Stimulated activated naive B cell treated with anti-CD40 and anti-IgM and Interleukin-4, amounts not matched to agents 10 μg/mL and 1 μg/mL and 100 μg/mL, for 72 hours (primary cell): ENCODE measurements around the gene AKAP13.

ENCODE experiments used
- ATAC-seq, 2 donors: fragments of 150-1000 bp; cut with Tn5 transposase; replicated peaks; 2 replicates each; pipeline ENCODE4 v1.10.0; 2021; ENCODE audit warnings: moderate library complexity in 1 of 2
- DNase-seq: peaks from one replicate; pipeline ENCODE4 v3.0.0; 2021
- H3K27ac Mint-ChIP-seq: one replicate; pipeline ENCODE4 v1.8.0; 2022; ENCODE audit warnings: mild to moderate bottlenecking, mixed read lengths
- H3K27me3 Mint-ChIP-seq, 2 donors: one replicate each; pipeline ENCODE4 v1.8.0; 2022; ENCODE audit warnings: mixed read lengths in 2 of 2
- H3K36me3 Mint-ChIP-seq, 2 donors: one replicate each; pipeline ENCODE4 v1.8.0; 2022; ENCODE audit warnings: mixed read lengths in 2 of 2, mild to moderate bottlenecking in 1 of 2
- H3K4me1 Mint-ChIP-seq, 2 donors: one replicate each; pipeline ENCODE4 v1.8.0; 2022; ENCODE audit warnings: mixed read lengths in 2 of 2, mild to moderate bottlenecking in 1 of 2
- H3K4me3 Mint-ChIP-seq, 2 donors: one replicate each; pipeline ENCODE4 v1.8.0; 2022; ENCODE audit warnings: mild to moderate bottlenecking in 2 of 2, mixed read lengths in 2 of 2, moderate library complexity in 1 of 2
- H3K9me3 Mint-ChIP-seq, 2 donors: one replicate each; pipeline ENCODE4 v1.8.0; 2022; ENCODE audit warnings: mixed read lengths in 2 of 2, mild to moderate bottlenecking in 1 of 2

Gene AKAP13

DNA sequence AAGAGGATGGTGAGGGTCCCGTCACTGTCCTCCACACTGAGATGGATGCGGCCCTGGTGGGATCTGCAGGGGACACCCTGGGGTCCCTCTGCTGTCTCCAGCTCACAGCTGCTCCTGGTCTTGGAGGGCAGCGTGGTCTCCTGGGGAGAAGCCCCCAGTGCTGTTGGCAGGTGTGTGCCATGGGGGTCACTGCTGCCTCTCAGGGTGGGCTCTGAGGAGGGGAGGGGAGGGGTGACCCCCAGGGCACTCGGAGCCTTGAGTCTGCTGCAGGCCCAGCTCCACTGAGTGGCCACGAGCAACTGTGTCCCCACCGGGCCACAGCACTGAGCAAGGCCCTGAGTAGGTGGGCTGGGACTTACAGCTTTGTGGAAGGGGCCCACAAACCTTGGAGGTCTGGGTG is 379.6 kb downstream of the AKAP13 start:
- DNase-seq (no peak), ATAC-seq (no peak)
- peaks cover 0 to 8% of the 10 kb centered on the region in 2 donors for H3K36me3 Mint-ChIP-seq
- H3K4me1 Mint-ChIP-seq, result peaks cover 7 to 8% of the 10 kb centered on the region in 2 donors
- H3K27ac Mint-ChIP-seq, result no peak overlapping the region
- no peak overlapping the region for H3K4me3 Mint-ChIP-seq
- no peaks in the 10 kb centered on the region for H3K27me3 Mint-ChIP-seq
- H3K9me3 Mint-ChIP-seq, result no peaks in the 10 kb centered on the region

DNA sequence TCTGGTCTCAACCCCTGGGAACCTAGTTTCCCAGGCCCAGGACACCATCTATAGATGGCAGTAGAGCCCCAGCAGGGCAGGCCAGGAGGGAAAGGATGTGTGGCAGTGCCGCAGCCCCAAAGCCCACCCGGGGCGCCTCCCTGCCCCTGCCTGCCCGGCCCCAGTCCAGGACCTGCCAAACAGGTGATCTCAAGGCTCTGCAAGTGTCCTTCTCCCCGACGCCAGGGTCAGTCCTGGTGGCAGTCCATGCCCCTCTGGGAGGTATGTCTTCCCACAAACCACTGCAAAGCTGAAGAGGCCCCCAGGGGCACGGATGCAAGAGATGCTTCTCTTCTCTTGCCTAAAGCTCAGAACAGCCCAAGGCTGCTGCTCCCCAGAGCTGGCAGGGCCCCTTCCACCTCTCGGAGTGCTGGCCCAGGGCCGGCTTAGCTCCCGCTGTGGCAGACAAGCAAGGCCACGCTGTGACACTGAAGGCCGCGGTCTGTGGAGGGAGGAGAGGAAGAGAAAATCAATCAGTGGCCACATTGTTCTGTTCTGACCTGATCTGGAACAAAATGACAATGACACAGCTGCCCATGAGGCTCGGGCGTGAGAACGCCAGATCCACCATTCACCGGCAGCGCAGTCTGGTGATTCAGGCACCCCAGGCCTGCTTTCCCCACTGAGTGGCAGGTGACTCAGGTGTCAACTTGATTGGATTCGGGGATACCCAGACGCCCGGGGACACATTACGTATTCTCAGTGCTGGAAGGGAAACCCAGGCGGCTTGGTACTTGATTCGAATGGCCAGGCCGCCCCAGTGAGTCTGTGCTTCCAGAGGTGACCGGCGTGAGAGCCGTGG is 380.3 kb downstream of the AKAP13 start:
- DNase-seq (no peak), ATAC-seq (no peak)
- no peaks in the 10 kb centered on the region for H3K27me3 Mint-ChIP-seq
- no peak overlapping the region for H3K4me3 Mint-ChIP-seq
- H3K27ac Mint-ChIP-seq, result no peak overlapping the region
- H3K4me1 Mint-ChIP-seq, result peaks cover 7 to 8% of the 10 kb centered on the region in 2 donors
- H3K36me3 Mint-ChIP-seq, result peaks cover 0 to 8% of the 10 kb centered on the region in 2 donors
- no peaks in the 10 kb centered on the region for H3K9me3 Mint-ChIP-seq

DNA sequence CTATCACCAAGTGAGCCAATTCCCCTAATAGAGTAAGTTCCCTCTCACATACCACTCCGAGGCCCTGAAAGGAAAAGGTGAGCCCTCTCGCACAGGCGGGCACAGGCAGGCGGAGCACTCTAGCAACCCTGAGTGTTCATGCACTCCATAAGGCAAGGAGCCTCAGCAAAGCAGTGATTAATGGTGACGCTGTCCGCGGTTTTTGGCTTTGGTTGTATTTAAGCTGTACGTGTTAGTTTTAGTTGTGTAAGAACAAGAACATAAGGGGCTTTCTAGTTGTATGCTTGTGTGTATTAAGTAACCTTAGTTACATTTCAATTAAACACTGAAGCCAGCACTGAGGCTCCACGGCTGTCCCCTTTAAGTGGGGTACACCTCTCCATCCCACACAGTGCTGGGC is 381.2 kb downstream of the AKAP13 start:
- ATAC-seq, result no peak
- DNase-seq, result no peak
- Mint-ChIP-seq H3K4me1 (peaks cover 7 to 8% of the 10 kb centered on the region in 2 donors), H3K27me3 (no peaks in the 10 kb centered on the region), H3K9me3 (no peaks in the 10 kb centered on the region), H3K4me3 (no peak overlapping the region), H3K36me3 (peaks cover 0 to 8% of the 10 kb centered on the region in 2 donors), H3K27ac (no peak overlapping the region)

DNA sequence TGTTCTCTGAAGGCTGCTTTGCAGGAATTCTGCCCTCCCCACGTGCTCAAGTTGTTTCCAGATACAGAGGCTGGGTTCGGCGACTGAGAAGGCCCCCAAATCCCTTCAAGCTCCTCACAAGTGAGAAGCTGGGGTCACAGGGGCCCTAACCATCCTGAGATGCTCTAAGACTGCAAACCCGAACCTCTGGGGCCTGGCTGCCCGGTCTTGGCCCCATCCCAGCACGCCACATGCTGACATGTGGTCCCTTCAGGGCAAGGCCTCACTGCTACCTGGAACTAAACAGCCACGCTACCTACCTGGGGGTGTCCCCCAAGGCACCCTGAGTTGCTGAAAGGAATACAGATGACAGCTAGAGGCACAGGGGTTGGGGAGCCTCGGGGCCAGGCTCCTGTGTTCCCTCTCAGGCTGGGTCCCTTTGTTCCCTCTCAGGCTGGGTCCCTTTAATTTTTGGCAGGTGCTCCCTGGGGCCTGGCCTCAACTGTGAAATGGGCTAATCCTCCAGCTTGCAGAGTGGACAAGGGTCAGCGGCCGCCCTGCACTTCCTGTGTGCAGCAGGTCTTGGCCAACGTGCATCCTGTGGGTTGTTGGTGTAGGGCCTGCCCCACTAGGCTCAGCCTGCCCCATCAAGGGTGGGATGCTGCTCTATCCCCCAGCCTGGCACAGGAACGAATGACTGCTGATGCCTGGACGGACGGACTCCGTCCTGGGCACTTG is 381.8 kb downstream of the AKAP13 start:
- no peak for DNase-seq
- Mint-ChIP-seq H3K36me3 (peaks cover 0 to 8% of the 10 kb centered on the region in 2 donors), H3K9me3 (no peaks in the 10 kb centered on the region), H3K27me3 (no peaks in the 10 kb centered on the region), H3K27ac (no peak overlapping the region), H3K4me1 (peaks cover 7 to 8% of the 10 kb centered on the region in 2 donors), H3K4me3 (no peak overlapping the region)
- no peak for ATAC-seq

DNA sequence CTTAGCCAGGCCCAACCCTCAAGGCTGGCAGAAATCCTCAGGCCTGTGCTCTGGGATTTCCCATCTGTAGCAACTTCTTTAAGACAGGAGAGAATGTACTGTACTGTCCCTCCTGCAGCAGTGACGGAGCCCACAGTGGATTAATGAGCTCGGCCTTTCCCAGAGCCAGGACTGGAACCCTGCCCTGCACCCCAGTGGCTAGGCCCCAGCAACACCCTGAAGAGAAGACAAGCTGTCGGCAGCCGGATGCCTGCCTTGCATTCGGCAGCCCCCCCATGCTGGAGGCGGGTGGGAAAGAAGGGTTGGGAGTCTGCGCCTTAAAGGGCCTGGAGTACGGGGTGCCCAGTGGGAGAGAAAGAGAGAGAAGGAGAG is 382.3 kb downstream of the AKAP13 start:
- DNase-seq (no peak), ATAC-seq (no peak)
- no peak overlapping the region for H3K27ac Mint-ChIP-seq

DNA sequence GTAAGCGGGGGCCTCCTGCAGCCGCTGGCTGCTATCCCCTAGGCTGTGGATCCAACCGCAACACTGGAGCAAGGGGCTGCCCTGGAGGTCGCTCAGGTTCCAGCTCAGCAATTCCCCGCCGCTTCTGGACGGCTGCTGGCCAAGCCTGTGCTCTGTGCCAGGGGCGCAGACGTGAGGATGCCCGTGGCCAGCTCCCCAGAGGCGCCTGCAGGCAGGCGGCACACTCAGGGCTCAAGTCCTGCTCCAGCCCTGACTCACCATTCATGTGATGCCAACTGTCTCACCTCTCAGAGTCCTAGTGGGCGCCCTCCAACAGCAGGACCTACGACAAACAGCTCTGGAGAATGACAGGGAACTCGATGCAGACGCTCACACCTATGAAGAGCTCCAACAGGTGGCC is 382.8 kb downstream of the AKAP13 start:
- no peaks in the 10 kb centered on the region for H3K9me3 Mint-ChIP-seq
- H3K27ac Mint-ChIP-seq, result no peak overlapping the region
- no peaks in the 10 kb centered on the region for H3K27me3 Mint-ChIP-seq
- ATAC-seq (no peak), DNase-seq (no peak)
- peaks cover 0 to 4% of the 10 kb centered on the region in 2 donors for H3K36me3 Mint-ChIP-seq
- H3K4me3 Mint-ChIP-seq, result no peak overlapping the region
- peaks cover 7 to 8% of the 10 kb centered on the region in 2 donors for H3K4me1 Mint-ChIP-seq

More for the DNA sequence above, 382.3 kb downstream of the AKAP13 start:
- Mint-ChIP-seq H3K9me3 (no peaks in the 10 kb centered on the region), H3K4me3 (no peak overlapping the region), H3K4me1 (peaks cover 7 to 8% of the 10 kb centered on the region in 2 donors), H3K36me3 (peaks cover 0 to 6% of the 10 kb centered on the region in 2 donors), H3K27me3 (no peaks in the 10 kb centered on the region)

DNA sequence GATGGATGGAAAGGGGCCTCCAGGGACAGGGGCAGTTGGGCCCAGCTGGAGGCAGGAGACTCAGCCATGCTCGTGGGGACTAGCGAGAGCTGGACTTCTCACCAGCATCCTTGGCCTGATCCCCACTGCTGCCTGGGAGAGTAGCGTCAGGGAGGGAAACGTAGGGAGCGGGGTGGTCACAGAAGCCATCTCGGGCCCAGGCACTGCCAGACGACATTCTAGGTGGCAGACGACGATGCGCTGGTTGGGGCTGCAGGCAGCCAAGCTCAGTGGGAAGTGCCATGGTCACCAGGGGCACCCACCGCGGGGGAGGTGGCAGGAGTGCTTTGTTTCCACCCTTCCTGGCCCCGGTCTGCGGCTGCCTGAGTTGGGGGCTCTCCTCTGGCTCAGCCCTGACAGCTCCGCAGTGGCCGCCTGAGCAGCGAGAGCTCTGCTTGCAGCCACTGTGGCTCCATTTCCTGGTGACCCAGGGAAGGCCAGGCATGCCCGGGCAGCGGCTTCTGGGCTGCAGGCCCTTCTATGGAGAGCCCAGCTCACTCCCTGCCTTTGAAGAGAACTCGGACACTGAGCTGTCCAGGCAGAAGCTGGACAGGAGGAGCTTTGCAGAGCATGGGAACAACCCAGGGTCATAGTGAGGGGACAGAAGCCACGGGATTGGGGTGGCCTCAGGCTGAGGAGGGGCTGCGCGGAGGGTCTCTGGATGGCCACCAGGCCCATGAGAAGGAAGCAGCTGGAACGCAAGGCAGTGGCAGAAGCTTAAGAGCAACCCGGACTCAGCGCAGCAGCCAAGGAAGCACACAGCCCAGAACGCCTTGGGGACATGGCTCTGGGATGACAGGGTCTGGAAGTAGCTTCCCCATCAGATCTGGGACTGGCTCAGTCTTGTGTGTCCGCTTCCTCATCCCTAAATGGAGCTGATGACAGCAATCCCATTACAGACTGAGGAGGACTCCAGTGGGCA is 383.6 kb downstream of the AKAP13 start:
- DNase-seq (no peak), ATAC-seq (no peak)
- peaks cover 7 to 8% of the 10 kb centered on the region in 2 donors for H3K4me1 Mint-ChIP-seq
- H3K36me3 Mint-ChIP-seq, result peaks cover 0 to 4% of the 10 kb centered on the region in 2 donors
- no peak overlapping the region for H3K27ac Mint-ChIP-seq
- no peaks in the 10 kb centered on the region for H3K27me3 Mint-ChIP-seq
- no peak overlapping the region for H3K4me3 Mint-ChIP-seq
- H3K9me3 Mint-ChIP-seq, result no peaks in the 10 kb centered on the region

DNA sequence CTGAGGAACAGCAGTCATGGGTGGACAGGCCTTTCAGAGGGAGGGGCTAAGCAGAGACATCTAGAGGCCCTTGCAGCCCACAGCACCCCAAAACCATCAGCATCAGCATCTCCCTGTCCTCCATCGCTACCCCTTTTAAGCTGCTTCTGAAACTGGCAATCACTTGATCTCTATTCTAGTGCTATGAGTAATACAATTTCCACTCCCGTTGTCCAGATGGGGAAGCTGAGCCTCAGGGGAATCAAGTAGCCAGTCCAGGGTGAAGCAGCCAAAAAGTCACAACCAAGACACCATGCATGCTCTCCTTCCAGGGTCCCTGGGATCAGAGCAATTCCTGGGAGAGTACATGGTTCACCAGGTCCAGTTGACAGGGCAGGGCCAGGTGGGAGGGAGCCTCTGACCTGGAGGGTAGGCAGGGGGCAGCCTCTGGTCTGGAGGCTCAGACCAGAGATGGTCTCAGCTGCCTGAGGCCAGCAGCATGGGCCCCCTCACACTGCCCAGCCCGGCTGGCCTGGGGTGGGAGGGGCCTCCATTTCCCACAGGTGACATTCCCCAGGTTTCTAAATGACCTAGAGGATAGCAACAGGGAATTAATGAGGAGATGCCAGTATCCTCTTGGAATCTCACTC is 384.4 kb downstream of the AKAP13 start:
- ATAC-seq (peak; percentile 55 to 56), DNase-seq (no peak)
- Mint-ChIP-seq H3K36me3 (peaks cover 0 to 4% of the 10 kb centered on the region in 2 donors), H3K27ac (peak overlapping the region; percentile 42), H3K4me1 (peaks cover 7 to 8% of the 10 kb centered on the region in 2 donors), H3K27me3 (no peaks in the 10 kb centered on the region), H3K9me3 (no peaks in the 10 kb centered on the region), H3K4me3 (no peak overlapping the region)

DNA sequence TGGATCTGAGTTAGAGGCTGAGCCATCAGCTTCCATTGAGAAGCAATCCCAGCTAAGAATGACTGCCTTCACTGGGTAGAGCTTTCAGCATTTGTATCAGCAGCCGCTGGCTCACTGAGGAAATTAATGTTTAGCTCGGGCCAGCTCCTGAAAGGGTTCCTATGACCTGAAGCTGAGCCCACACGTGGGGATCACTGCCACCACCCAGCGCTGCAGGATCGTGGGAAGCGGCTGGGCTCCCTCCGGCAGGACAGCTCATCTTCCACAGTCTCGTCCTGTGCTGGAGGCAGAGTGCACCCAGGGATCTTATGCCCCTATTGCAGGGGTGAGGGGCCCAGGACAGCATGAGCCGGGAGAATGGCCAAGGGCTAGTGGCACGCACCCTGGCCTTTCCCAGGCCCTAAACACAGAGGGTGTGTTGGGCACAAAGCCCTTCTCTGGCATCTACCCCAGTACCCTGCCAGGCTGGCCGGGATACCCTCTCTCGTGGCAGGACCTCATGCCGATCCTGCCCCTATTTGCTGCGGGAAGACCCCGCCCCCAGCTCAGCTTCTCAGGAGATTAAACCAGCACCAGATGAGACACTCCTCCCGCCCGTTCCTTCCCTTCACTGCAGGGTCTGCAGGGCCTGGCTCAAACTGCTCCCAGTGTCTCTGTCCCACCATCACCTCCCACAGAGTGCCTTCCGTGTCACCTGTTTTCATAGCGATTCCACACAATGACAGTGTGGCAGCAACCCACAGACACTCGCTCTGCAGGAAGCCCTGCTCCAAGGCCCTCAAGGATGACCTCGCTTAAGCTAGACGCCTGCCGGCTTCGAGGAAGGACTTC is 385.8 kb downstream of the AKAP13 start:
- Mint-ChIP-seq H3K27me3 (no peaks in the 10 kb centered on the region), H3K27ac (no peak overlapping the region), H3K4me1 (peaks cover 7 to 8% of the 10 kb centered on the region in 2 donors), H3K9me3 (no peaks in the 10 kb centered on the region), H3K36me3 (peaks cover 0 to 4% of the 10 kb centered on the region in 2 donors), H3K4me3 (no peak overlapping the region)
- no peak for ATAC-seq
- DNase-seq, result no peak

DNA sequence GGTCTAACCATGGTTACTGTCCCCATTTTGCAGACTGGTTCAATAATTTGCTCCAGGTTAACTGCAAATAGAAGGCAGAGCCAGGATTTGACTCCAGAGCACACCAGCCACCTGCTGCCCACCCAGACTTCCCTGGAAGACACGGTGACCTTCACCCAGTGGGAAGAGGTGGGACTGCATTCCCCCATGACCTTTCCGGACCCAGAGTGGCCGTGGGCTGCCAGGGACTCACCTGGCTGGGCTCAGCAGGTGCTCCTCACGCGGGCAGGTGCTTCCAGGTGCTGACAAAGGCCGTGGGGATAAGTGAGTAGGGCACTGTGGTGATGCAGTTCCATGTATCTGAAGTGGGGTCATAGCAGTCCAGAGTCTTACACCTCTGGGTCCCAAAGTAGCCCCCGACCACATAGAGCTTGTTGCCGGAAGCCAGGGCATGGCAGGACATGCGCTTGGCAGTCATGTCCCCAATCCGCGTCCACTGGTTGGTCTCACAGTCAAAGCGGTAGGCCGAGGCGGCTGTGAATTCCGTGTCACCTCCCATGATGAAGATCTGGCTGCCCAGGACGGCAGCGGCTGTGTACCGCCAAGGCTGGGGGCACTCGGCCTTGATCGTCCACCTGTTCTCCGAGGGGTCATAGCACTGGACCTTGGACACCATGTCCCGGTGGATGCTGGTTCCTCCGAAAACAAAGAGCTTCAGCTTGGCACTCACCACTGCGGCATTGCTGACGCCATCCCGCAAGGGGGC is 387.6 kb downstream of the AKAP13 start:
- no peak for DNase-seq
- no peak for ATAC-seq
- Mint-ChIP-seq H3K4me3 (no peak overlapping the region), H3K27me3 (no peaks in the 10 kb centered on the region), H3K27ac (no peak overlapping the region), H3K36me3 (peaks cover 0 to 4% of the 10 kb centered on the region in 2 donors), H3K4me1 (peaks cover 7 to 8% of the 10 kb centered on the region in 2 donors), H3K9me3 (no peaks in the 10 kb centered on the region)

DNA sequence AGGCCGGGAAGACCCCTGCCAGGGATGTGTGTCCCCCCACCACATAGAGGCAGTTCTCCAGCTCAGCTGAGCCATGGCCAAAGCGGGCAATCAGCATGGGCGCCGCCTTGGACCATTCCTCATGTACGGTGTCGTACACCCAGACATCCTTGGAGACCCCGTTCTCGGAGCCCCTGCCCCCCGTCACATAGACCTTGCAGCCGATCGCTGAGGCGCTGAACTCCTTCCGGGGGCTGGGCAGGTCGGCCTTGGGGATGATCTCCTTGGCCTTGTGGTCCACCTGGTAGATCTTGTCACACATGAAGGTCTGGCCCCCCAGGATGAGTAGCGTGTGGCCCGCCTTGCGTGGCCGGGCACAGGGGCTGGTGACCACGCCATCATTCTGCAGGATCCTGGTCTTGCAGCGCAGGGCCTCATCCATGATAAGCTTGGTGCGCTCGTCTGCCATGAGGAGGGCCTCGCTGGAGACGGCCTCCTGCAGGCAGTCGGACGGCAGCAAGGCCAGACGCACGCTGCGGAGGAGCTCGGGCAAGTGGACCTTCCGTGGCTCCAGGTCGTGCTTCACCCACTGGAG is 388.3 kb downstream of the AKAP13 start:
- Mint-ChIP-seq H3K27me3 (no peaks in the 10 kb centered on the region), H3K4me1 (peaks cover 6 to 8% of the 10 kb centered on the region in 2 donors), H3K36me3 (no peaks in the 10 kb centered on the region), H3K4me3 (no peak overlapping the region), H3K27ac (no peak overlapping the region), H3K9me3 (no peaks in the 10 kb centered on the region)
- DNase-seq (no peak), ATAC-seq (no peak)

DNA sequence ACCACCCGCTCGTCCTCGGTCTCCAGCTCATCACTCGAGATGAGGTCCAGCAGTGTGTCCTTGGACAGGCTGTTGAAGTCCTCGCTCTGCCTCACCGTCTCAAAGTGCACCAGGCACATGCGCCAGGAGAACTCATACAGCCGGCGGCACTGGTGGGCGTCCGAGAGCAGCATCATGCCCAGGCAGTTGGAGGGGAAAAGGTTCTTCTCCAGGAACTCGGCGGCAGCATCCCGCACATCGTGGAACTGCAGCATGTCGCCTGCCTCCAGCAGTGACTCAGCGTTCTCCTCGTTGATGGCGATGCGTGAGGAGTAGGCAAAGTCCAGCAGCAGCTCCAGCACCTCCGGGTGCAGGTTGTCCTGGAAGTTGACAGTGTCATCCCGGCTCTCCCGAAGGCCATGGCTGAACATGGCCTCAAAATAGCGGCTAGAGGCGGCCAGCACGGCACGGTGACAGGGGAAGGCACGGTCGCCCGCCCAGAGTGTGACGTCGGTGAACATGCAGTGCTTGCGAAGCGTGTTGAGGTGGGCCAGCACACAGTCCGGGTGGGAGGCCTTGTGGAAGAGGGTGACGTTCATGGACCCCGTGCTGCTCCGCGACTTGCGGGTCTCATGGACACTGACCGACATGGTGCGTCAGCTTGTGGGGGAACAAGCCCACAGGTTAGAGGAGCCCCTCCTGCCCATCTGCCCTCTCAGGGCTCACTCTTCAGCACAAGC is 388.9 kb downstream of the AKAP13 start:
- no peaks in the 10 kb centered on the region for H3K36me3 Mint-ChIP-seq
- ATAC-seq (no peak), DNase-seq (no peak)
- H3K27me3 Mint-ChIP-seq, result no peaks in the 10 kb centered on the region
- H3K4me1 Mint-ChIP-seq, result peaks cover 5 to 6% of the 10 kb centered on the region in 2 donors
- no peak overlapping the region for H3K27ac Mint-ChIP-seq
- H3K9me3 Mint-ChIP-seq, result no peaks in the 10 kb centered on the region
- no peak overlapping the region for H3K4me3 Mint-ChIP-seq
